ENCODE measurements around the gene TIMM8B.

DNA sequence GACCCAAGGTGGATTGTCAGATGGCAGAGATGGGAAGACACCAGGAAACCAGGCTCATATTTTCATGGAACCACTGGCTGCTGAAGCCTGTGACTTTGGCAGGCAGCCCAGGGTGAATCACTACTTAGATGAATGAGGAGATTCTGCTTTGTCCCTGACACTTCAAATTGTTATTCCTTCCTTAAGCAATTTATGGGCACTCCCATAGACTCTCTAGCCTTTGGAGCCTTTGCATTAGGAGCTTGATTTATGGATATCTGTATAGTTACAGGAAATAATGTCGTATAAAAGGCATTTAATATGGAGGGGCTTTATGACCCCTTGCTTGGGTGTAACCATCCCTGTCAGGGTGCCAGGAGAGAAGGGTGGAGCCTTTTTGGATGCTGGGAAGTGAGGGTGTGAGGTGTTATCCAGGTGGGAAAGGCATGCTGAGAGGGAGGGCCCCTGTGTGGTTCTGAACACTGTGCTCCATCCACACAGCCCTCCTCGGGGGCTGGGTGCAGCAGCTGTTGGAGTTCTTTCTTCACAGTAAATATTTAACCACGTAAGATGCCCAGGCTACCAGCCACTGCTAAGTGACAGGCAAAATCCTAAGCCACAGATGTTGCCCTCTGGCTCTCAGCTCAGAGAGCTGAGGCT is 42.0 kb upstream of the TIMM8B start:
- TF ChIP-seq POLR2A (IDR thresholded peaks at IDR 0.05; ENCODE audit: low read depth, low read length) (no peak), NFE2L2 (IDR thresholded peaks at IDR 0.05; ENCODE audit: low read depth, low read length) (no peak)
- TF ChIP-seq, protein P1, sequence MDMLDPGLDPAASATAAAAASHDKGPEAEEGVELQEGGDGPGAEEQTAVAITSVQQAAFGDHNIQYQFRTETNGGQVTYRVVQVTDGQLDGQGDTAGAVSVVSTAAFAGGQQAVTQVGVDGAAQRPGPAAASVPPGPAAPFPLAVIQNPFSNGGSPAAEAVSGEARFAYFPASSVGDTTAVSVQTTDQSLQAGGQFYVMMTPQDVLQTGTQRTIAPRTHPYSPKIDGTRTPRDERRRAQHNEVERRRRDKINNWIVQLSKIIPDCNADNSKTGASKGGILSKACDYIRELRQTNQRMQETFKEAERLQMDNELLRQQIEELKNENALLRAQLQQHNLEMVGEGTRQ (IDR thresholded peaks at IDR 0.05; ENCODE audit: low read depth, low read length): no peak
- TF ChIP-seq, protein P2, sequence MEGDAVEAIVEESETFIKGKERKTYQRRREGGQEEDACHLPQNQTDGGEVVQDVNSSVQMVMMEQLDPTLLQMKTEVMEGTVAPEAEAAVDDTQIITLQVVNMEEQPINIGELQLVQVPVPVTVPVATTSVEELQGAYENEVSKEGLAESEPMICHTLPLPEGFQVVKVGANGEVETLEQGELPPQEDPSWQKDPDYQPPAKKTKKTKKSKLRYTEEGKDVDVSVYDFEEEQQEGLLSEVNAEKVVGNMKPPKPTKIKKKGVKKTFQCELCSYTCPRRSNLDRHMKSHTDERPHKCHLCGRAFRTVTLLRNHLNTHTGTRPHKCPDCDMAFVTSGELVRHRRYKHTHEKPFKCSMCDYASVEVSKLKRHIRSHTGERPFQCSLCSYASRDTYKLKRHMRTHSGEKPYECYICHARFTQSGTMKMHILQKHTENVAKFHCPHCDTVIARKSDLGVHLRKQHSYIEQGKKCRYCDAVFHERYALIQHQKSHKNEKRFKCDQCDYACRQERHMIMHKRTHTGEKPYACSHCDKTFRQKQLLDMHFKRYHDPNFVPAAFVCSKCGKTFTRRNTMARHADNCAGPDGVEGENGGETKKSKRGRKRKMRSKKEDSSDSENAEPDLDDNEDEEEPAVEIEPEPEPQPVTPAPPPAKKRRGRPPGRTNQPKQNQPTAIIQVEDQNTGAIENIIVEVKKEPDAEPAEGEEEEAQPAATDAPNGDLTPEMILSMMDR (conservative IDR thresholded peaks at IDR 0.05; ENCODE audit: low read depth, low read length): no peak

All from IMR-90 (cell line).